GM19468 (cell line): ENCODE results near the gene ASTN2.
"Not testable (repeated sequence)": the region's sequence is repeated elsewhere in the genome, so short reads cannot be mapped to it uniquely, and the experiment has no call there.

Experiments used
- ATAC-seq: cut with Tn5 transposase; IDR thresholded peaks from one replicate; pipeline ENCODE4 v1.9.1; 2021; ENCODE audit warnings: mild to moderate bottlenecking, moderate library complexity, moderate number of reproducible peaks; ENCODE audit not compliant: unreplicated experiment; ENCODE audit errors: extremely low read depth

The ASTN2 gene

DNA sequence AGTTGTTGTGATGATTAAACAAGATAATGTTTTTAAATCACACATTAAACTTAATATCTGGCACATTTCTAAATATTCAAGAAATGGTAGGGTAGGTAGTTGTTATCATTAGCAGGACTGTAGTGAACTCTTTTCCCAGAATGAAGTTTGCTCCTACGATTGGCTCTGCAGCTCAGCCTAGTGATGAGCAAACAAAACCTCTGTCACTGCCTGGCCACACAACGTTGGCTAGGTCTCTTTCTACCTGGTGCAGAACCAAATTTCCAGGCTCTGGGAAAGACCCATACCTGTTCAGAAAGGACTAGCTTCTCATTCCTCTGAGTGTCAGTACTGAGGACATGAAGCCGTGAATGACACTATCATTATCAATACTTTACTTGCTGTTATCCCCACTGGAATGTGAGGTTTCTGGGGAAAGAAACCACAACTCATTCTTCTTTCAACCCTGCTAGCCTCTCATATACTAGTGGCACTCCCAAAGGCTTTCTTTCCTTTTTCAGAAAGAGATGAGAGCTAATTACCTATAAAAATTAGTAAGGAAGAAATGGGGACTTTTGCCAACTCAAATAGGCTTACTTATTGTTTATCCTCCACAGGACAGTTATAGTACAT lies 947.0 kb downstream of the ASTN2 start:
- ATAC-seq, result no peak

DNA sequence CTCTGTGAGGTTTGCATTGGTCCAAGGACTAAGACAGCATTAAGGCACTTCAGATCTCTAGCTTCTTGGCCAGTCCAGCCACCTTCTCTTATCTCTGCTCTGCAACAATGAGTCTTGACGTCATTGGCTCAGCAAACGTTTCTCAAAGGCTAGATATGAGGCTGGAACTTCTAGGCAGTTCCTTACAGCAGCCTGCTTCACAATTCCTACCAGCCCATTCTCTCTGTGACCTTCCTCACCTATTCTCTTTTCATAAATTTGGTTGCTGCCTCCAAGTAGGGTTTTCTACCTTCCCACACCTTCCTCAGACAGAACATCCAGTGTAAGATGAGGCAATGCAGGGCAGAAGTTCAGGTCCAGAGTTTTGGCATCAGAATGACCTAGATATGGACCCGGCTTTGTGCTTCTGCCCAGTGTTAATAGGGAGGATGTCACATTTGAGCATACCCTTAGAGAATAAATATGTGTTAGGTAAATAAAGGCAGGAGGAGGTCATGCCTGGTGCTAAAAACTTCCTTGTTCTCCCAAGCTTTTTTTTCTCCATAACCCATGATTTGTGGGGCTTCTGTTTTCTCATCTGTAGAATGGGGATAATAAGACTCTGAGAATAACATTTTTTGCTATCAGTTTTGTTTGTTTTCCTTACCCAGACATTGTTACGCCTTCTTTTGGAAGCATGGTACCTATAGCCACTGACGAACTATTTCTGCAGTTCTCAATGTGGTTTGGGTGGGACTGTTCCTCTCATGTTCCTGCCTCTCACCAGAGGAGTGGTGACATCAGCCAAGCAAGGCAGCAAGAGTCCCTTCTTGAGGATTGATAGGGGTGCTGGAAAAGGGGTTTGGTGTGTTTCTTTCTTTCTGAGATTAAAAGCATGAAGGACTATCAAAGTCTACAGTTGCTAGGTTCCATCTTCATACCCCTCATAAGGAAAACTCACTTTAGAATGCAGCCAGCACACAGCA lies 948.3 kb downstream of the ASTN2 start:
- ATAC-seq, result no peak

DNA sequence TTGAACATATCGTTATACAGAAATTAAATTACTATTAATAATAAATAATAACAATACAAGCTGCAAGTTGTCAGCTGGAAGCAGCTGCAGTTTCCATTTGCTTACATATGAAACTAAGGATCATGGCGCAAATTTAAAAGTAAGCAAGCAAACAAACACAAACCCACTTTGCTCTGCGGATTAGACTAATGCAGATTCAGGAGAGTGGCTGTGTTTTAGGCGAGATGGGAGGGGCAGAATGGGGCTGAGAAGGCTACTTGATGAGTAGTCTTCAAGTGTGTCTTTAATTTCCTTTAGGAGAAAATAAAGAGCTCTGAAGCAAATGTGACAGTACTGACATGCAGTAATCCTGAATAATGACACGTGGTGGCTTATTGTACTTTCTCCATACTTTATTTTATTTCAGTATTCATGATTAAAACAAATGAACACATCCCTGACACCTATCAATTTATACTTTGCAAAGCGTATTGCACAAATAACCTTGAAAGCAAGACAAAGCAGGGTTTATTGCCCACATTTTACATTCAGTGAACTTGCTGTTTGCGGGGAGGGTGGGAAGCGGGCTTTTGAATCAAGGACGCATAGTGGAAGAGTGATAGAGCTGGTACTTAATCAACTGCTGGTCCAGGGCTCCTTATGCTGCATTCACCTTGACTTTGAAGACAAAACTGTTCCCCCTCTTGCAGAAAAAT lies 949.1 kb downstream of the ASTN2 start:
- no peak for ATAC-seq

DNA sequence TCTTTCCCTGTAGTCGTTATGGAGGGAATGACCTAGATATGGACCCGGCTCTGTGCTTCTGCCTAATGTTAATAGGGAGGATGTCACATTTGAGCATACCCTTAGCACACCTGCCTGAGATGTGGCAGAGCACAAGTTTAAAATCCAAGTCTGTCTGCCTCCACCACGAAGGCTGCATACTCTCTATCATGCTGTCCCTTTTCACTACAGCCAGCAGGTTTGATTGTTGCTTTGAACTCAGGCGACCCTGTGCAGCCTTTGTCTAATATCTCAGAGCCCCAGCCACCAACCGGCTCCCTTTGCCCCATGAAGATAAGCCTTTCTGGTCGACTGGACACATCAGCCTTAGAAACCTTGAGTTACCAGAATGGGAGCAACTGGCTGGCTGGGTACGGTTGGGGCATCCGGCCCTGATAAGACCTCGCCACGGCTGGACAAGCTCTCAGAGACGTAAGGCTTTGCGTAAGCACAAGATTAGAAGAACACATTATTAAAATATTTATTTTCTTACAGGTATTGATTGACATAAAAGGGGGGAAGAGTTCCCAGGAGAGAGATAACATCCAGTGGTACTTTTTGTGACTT lies 949.8 kb downstream of the ASTN2 start:
- ATAC-seq, result no peak

DNA sequence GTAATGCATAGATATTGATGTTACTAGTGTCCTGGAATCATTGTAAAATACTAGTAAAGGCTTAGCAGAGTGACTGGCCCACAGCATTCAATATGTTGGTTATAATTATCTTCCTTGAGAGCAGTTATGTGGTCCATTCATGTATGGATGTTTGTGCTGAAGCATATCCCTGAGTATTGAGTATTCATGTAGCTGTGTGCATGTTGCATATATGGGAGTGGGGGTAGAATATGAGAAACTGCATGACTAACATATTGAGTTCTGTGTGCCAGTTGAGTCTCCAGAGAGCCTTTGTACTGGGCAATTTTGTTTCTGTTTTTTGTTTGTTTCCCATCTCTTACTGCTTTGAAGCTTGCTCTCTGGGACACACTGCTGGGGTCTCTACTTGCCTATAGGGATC lies 950.4 kb downstream of the ASTN2 start:
- no peak for ATAC-seq

DNA sequence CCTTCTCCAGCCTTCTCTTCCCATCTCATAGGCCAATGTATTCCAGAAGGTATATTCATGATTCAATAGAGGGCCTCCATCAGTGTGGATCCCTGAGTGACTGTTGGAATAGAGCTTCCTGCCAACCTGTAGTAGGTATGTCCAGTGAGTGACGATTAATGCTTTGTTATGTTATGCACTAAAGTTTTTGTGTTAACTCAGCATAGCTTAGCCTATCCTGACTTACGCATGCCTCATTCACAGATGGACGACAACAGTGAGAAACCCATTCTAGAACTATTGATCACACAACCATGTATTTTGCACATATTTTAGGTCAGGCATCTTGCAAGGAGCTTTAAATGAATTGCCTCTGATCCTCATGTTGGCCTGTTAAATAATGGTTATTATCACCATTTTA lies 953.2 kb downstream of the ASTN2 start:
- no peak for ATAC-seq

DNA sequence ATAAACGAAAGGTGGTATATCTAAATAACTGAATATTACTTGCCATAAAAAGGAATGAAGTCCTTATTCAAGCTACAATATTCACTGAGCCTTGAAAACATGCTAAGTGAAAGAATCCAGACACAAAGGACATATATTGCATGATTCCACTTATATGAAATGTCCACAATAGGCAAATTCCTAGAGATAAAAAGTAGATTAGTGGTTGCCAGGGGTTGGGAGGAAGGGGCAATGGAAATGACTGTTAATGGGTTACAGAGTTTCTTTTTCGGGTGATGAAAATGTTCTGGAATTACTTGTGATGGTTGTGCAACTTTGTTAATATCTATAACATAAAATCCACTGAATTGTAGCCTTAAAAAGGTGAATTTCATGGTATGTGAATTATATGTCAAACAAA lies 954.8 kb downstream of the ASTN2 start:
- no peak for ATAC-seq

DNA sequence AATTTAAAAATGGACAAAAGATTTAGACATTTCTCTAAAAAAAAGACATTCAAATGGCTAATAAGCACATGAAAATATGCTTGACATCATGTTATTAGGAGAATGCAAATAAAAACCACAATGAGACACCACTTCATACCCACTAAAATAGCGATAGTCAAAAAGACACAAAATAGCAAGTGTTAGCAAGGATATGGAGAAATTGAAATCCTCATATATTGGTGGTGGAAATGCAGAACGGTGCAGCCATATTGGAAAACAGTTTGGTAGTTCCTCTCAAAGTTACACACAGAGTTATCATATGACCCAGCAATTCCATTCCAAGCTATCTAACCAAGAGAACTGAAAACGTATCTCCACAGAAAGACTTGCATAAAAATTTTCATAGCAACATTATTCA lies 955.3 kb downstream of the ASTN2 start:
- no peak for ATAC-seq

DNA sequence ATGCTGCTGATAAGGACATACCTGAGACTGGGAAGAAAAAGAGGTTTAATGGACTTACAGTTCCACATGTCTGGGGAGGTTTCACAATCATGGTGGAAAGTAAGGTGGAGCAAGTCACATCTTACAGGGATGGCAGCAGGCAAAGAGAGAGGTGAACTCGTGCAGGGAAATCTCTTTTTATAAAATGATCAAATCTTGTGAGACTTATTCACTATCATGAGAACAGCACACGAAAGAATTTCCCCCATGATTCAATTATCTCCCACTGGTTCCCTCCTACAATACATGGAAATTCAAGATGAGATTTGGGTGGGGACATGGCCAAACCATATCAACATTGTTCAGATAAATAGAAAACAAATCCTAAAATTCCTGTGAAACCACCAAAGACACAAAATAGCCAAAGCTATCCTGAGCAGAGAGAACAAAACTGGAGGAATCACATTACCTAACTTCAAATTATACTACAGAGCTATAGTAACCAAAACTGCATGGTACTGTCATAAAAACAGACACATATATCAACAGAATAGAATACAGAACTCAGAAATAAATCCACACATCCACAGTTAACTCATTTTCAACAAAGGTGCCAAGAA lies 958.3 kb downstream of the ASTN2 start:
- ATAC-seq, result no peak

DNA sequence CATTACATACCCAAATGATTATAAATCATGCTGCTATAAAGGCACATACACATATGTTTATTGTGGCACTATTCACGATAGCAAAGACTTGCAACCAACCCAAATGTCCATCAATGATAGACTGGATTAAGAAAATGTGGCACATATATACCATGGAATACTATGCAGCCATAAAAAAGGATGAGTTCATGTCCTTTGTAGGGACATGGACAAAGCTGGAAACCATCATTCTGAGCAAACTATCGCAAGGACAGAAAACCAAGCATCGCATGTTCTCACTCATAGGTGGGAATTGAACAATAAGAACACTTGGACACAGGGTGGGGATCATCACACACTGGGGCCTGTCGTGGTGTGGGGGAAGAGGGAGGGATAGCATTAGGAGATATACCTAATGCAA lies 960.3 kb downstream of the ASTN2 start:
- not testable (repeated sequence) for ATAC-seq

DNA sequence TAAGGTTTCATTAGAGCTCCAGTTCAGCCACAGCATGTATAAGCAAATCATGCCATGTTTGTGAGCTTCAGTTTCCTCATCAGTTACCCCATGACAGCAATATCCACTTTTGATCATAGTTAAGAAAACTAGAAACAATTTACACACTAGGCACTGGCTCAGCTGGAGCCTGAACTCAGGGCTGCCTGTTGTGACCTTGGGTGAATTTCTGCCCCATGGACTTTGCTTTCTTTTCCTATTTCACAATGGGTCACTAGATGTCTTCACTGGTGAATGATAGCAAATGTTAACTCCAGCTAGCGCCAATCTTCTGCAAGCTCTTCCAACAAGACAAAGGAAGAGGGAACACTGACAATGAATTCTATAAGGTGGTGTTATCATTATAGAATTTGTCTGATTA lies 961.1 kb downstream of the ASTN2 start:
- no peak for ATAC-seq

DNA sequence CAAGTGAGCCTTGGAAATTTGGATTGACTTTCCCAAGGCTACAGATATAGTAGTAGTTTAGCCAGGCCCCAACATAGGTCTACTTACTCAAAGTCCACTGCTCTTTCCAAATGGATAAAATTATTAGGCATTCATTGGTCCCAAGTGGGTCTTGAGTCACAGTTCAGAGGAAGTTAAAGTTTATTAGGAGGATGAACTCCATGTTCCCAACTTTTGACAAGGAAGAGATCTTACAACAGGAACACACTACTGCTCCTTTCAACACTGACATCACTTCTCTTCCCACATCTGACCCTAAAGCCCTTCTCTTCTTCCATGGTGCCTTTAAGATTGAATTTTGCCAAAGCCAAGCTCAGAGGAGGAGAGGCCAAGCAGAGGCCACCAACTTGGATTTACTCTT lies 962.2 kb downstream of the ASTN2 start:
- no peak for ATAC-seq

DNA sequence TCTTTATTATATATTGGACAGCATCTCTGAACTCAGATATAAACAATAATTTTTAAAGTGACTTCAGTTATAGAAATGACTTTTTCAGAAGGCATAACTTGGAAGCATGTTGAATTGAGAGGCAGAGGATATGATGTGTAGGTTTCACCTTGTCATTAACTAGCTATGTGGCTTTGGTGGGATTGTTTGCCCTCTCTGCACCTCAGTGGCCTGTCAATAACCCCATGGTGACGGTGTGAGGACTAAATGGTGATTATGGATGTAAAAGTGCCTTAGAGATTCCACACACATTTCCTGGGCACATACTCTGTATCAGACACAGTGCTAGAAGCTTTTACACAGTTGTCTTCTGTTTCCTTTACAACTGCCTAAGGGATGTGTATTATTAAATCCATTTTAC lies 962.6 kb downstream of the ASTN2 start:
- ATAC-seq, result no peak

DNA sequence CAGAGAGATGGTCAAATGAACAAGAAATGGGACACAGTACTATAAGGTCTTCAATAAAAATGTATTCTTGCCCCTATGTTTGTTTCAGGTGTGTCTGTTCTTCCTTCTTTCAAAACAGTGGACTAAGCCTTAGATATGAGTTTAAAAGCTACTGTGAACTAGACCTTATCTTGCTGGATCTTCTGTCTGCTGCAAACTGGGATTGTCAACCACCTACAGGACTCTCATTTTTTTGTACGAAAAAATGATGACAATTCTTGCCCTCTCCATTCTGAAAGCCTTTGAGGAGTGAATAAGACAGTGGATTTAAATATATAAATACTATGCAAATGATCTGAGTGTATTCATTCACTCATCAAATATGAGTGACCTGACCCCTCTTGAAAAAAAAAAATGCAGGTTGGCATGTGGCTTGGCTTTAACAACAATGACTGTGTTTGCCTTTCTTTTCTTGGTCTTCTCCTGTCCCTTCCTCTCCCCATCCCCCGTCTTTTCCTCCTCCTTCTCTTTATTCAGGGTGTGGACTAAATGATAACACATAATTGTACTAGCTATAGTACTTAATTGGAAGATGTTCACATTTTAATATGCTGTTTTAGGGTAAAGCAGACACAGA lies 963.2 kb downstream of the ASTN2 start:
- ATAC-seq, result no peak

DNA sequence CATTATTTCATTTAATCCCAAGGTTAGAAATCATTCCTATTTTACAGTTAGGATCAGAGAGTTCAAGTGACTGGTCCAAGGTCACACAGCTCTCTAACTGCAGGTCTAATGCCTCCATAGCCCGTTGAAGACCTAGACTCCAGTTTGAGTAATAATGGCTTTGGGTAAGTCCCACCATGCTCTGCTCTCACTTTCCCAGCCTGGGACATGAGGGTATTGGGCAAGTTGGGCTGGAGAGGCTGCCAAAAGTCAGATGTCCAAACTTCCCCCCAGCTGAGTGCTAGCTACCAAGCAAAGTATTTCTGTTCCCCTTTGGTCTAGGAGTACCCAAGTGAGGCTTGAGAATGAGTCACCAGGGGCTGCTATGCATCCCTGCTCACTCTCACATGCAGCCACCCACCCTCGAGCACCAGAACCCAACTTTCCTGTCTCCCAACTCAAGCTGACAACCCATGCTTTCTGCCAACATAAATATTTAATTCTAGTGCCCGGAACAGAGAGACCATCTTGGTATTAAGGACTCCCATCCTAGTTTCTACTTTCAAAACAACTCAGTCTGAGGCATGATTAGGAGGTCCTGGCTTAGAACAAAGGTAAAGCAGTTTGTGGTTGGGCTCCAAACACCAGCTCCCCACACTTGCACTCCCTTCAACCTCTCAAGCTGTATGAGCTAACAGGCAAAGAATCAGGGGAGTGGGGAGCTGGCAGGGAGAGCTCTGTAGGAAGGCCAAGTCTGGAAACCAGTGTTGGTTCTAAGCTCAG lies 964.3 kb downstream of the ASTN2 start:
- peak; percentile 71 for ATAC-seq

DNA sequence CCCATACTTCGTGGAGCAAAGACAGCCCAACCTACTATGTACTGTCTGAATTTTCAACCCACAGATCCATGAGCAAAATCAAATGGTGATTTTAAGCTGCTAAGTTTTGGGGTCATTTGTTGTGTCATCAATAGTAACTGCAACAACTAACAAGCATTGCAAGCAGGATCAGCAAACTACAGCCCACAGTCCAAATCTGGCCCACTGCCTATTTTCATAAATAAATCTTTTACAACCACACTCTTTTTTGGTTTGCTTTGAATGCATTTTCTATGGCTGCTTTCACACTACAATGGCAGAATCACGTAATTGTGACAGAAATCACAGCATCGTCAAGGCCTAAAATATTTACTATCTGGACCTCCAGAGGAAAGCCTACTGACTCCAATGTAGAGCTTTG lies 964.9 kb downstream of the ASTN2 start:
- no peak for ATAC-seq

DNA sequence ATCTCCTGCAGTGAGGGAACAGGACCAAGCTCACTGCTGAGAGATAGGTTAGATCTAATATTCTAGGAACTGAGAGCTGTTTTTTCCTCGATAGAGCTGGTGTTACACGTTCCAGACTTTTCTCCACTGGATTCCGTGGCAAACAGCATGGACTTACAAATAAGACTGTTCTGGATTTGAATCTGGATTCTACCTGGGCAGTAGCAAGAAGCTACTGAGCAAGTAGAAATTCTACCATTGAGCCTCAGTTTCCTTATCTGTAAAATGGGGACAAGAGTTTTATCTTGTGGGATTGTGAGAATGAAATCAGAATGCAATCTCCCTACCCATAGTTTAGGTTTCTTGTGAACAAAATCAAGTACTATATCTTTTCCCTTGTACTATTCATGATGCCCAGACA lies 966.4 kb downstream of the ASTN2 start:
- no peak for ATAC-seq

DNA sequence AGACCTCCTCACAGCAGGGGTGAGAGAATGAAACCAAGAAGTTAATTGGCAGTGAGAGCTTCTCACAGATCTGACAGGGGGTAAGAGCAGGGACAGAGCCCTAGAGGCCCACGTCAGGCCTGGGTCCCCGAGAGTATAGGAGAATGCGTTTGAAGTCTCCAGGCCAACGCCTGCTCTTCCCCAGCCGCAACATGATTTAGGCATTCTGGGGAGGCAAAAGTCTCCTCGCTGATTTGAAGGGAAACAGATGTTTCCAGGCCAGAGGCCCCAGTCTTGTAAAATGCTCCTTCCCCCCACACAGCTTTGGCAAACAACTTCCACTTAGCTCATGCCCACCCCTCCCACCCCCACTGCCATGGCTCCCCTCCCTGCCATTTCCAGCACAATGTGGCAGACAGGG lies 966.9 kb downstream of the ASTN2 start:
- ATAC-seq, result no peak

DNA sequence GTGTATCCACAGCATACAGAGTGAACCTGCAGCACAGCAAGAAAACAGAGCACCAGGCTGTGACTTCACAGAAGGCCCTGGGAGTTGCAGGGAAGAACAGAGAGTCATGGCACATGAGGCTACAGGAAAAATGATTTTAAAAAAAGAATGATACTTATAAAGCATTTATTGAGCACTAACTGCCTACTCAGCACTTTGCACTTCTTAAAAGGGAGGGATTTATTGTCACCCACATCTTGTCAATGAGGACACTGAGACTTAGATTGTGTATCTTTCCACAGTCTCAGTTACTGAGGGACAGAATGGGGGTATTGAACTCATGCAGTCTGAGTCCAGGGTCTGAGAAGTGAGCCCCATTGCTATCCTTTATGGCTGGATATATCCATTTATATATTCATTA lies 972.3 kb downstream of the ASTN2 start:
- ATAC-seq, result no peak
